GM19438 (cell line): ENCODE results near the gene TMEM87B.

Source experiments
- ATAC-seq: cut with Tn5 transposase; IDR thresholded peaks from one replicate; pipeline ENCODE4 v1.9.1; 2021; ENCODE audit warnings: low read depth; ENCODE audit not compliant: unreplicated experiment

The TMEM87B gene

GRCh38 chr2:112149194-112149593 lies 94.1 kb downstream of the TMEM87B start:
- ATAC-seq, result no peak

- no peak for ATAC-seq
Measured at GRCh38 chr2:112149866-112150435, 94.9 kb downstream of the TMEM87B start.

- ATAC-seq, result no peak
Measured at GRCh38 chr2:112150447-112150846, 95.4 kb downstream of the TMEM87B start.

- ATAC-seq, result no peak
Measured at GRCh38 chr2:112150851-112151250, 95.8 kb downstream of the TMEM87B start.

- no peak for ATAC-seq
Measured at GRCh38 chr2:112151271-112151670, 96.2 kb downstream of the TMEM87B start.

GRCh38 chr2:112151701-112152440 lies 96.8 kb downstream of the TMEM87B start:
- ATAC-seq, result no peak

GRCh38 chr2:112152476-112153178 lies 97.6 kb downstream of the TMEM87B start:
- ATAC-seq, result no peak

GRCh38 chr2:112153179-112153490 lies 98.1 kb downstream of the TMEM87B start:
- no peak for ATAC-seq

GRCh38 chr2:112153501-112153900 lies 98.4 kb downstream of the TMEM87B start:
- no peak for ATAC-seq

GRCh38 chr2:112154246-112155117 lies 99.4 kb downstream of the TMEM87B start:
- no peak for ATAC-seq

- no peak for ATAC-seq
Measured at GRCh38 chr2:112155331-112156151, 100.5 kb downstream of the TMEM87B start.

- no peak for ATAC-seq
Measured at GRCh38 chr2:112156152-112156986, 101.3 kb downstream of the TMEM87B start.

- ATAC-seq, result no peak
Measured at GRCh38 chr2:112157472-112157871, 102.4 kb downstream of the TMEM87B start.

- no peak for ATAC-seq
Measured at GRCh38 chr2:112159454-112159921, 104.4 kb downstream of the TMEM87B start.

- ATAC-seq, result no peak
Measured at GRCh38 chr2:112160283-112161250, 105.5 kb downstream of the TMEM87B start.

GRCh38 chr2:112161431-112162145 lies 106.5 kb downstream of the TMEM87B start:
- ATAC-seq, result no peak

- no peak for ATAC-seq
Measured at GRCh38 chr2:112162341-112162740, 107.3 kb downstream of the TMEM87B start.
